GM18499 (cell line): ENCODE results near the gene SETBP1.

Experiments
- ATAC-seq: cut with Tn5 transposase; IDR thresholded peaks from one replicate; pipeline ENCODE4 v1.9.1; 2021; ENCODE audit warnings: moderate number of reproducible peaks; ENCODE audit not compliant: insufficient read depth, unreplicated experiment

Gene SETBP1

DNA sequence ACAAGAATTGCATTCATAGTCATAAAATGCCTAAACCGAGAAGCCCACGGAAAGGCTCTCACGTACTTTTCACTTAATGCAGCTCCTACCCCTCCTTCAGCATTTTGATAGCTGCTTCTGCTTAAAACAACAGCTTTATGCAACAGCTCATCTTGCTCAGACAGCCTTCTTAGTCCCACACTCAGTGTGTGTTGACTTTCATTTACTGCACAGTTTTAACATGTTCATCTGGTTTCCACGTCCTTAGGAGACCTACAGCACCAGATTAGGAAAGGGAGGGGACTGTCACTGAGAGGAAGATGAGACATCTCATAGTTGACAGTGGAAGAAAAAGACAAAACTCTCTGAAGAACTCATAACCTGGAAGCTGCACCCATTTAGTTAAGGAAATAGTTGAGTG lies 435.4 kb downstream of the SETBP1 start:
- no peak for ATAC-seq
